H1 (cell line): ENCODE results near the gene BRI3BP. TPM values are rescaled to one million over a fixed set of nuclear protein-coding genes. Genes with fewer than 3 reads are reported as not detected.

Experiments used
- BACH1 ChIP-seq: IDR thresholded peaks from 2 replicates; pipeline ENCODE4 v1.6.1; 2012; ENCODE audit warnings: low read length, improper control_type of control experiment
- GTF2F1 ChIP-seq: IDR thresholded peaks from 2 replicates; pipeline ENCODE4 v1.6.1; 2012; ENCODE audit warnings: low read depth, low read length, improper control_type of control experiment, borderline replicate concordance
- SIX5 ChIP-seq: IDR thresholded peaks from 2 replicates; pipeline ENCODE4 v1.6.1; 2011; ENCODE audit warnings: mild to moderate bottlenecking, low read depth, low read length
- SUZ12 ChIP-seq: fragments of 200-600 bp; sonication (generic); IDR thresholded peaks from 2 replicates; pipeline ENCODE4 v1.6.1; 2012; ENCODE audit warnings: mild to moderate bottlenecking, inconsistent platforms, low read length, moderate library complexity, mixed read lengths
- polyA plus RNA-seq, 7 experiments: library from polyadenylated mRNA; depleted of rRNA in 3 of 7; stranded (reverse) in 5 of 7; unstranded in 2 of 7; fragments of >200 nt in 5 of 7; fragments of 200-250 nt in 2 of 7; gene quantifications; 1 replicate in 5 of 7; 2 replicates in 1 of 7; 4 replicates in 1 of 7; pipeline versions ENCODE4 v1.2.1 to v1.2.3, GENCODE V29; 2011 to 2013; ENCODE audit warnings: missing spikeins in 2 of 7, mixed read lengths in 2 of 7
- total RNA-seq: library from RNA; stranded (reverse); fragmentation: NEBNext Ultra II Directional; extraction: Animal tissue kit (Norgen Biotek cat#: 25700); gene quantifications from 2 replicates; pipeline ENCODE4 v1.2.1, GENCODE V29; 2021
- TF ChIP-seq, protein P1 (sequence below): IDR thresholded peaks from 2 replicates; pipeline ENCODE4 v1.6.1; 2011; ENCODE audit warnings: low read depth, mild to moderate bottlenecking, low read length; ENCODE audit not compliant: insufficient read depth

BRI3BP gene
- total and polyA plus RNA-seq, 2 of the 8 experiments (the other 6 are each of a cell fraction or from before 2014, with no cell fraction given) = 5.4 to 14.2 TPM

- TF ChIP-seq, protein P1, sequence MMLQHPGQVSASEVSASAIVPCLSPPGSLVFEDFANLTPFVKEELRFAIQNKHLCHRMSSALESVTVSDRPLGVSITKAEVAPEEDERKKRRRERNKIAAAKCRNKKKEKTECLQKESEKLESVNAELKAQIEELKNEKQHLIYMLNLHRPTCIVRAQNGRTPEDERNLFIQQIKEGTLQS = no peak
- TF ChIP-seq SUZ12 (no peak), BACH1 (no peak), GTF2F1 (no peak), SIX5 (no peak)
- TF ChIP-seq, all 59 proteins: peak for 0
These were observed 57.0 kb downstream of the BRI3BP start (continued) for GRCh38 chr12:125050446-125050845.
